B cell (primary cell): ENCODE data around the gene SPEG. TPM values are rescaled to one million over a fixed set of nuclear protein-coding genes. Genes with fewer than 3 reads are reported as not detected.

Experiments used
- ATAC-seq: fragments of 200-7000 bp; cut with Tn5 transposase; one replicate; pipeline ENCODE4 v1.10.0; 2021; ENCODE audit warnings: low read depth, mild to moderate bottlenecking, moderate number of reproducible peaks, moderate library complexity
- CTCF ChIA-PET: fragments of 350-600 bp; sonication (Branson Sonifier 250); formaldehyde crosslinking; loops from one replicate; lab custom pipeline; 2021; ENCODE audit warnings: antibody characterized with exemption, inconsistent platforms; lab: Charles Lee
- POLR2A ChIA-PET: fragments of 350-600 bp; sonication (Branson Sonifier 250); formaldehyde crosslinking; loops from one replicate; lab custom pipeline; 2021; ENCODE audit warnings: antibody characterized with exemption; lab: Charles Lee
- DNase-seq: peaks from one replicate; pipeline ENCODE4 v3.0.0; 2013
- H2AFZ ChIP-seq: 2 replicates; pipeline ENCODE4 v1.6.1; 2012; ENCODE audit warnings: mild to moderate bottlenecking, low read depth, low read length; ENCODE audit not compliant: insufficient read depth, poor library complexity, severe bottlenecking
- H3K27ac ChIP-seq, 2 donors: 1 replicate in 1 of 2; 2 replicates in 1 of 2; pipeline ENCODE4 v1.5.1; 2012 to 2013; ENCODE audit warnings: low read length in 2 of 2, mild to moderate bottlenecking in 2 of 2, moderate library complexity in 1 of 2
- H3K27me3 ChIP-seq, 4 experiments: fragments of 200-600 bp in 1 of 4; sonication (generic) in 1 of 4; replicated peaks in 1 of 4; 1 replicate in 2 of 4; 2 replicates in 2 of 4; pipeline versions ENCODE4 v1.6.1 to v1.7.0; 2013 to 2016; ENCODE audit warnings: low read length in 3 of 4, mild to moderate bottlenecking in 2 of 4, mixed read lengths in 1 of 4, moderate library complexity in 1 of 4; ENCODE audit not compliant: insufficient read depth in 4 of 4, control insufficient read depth in 3 of 4; ENCODE audit errors: control extremely low read depth in 1 of 4
- H3K36me3 ChIP-seq, 2 experiments: replicated peaks in 1 of 2; 1 replicate in 1 of 2; 2 replicates in 1 of 2; pipeline versions ENCODE4 v1.6.1 to v1.7.1; 2013; ENCODE audit warnings: low read length in 1 of 2; ENCODE audit not compliant: insufficient read depth in 2 of 2, control insufficient read depth in 1 of 2; ENCODE audit errors: control extremely low read depth in 1 of 2, extremely low read depth in 1 of 2
- H3K4me1 ChIP-seq, 2 donors: fragments of 200-600 bp in 1 of 2; sonication (generic) in 1 of 2; 1 replicate in 1 of 2; 2 replicates in 1 of 2; pipeline versions ENCODE4 v1.5.1 to v1.6.1; 2013 to 2017; ENCODE audit warnings: low read length in 2 of 2; ENCODE audit not compliant: control insufficient read depth in 2 of 2, insufficient read depth in 2 of 2
- H3K4me2 ChIP-seq: replicated peaks from 2 replicates; pipeline ENCODE3; 2012; ENCODE audit warnings: mild to moderate bottlenecking, low read depth, low read length; ENCODE audit not compliant: poor library complexity, severe bottlenecking
- H3K4me3 ChIP-seq, 5 experiments: fragments of 200-600 bp in 1 of 5; sonication (generic) in 1 of 5; 1 replicate in 3 of 5; 2 replicates in 2 of 5; pipeline versions ENCODE4 v1.5.1 to v1.7.0; 2011 to 2016; ENCODE audit warnings: low read length in 4 of 5, mild to moderate bottlenecking in 4 of 5, low read depth in 2 of 5, control low read depth in 1 of 5, moderate library complexity in 1 of 5; ENCODE audit not compliant: insufficient read depth in 1 of 5; ENCODE audit errors: control extremely low read depth in 1 of 5, extremely low read depth in 1 of 5
- H3K79me2 ChIP-seq: fragments of 200-600 bp; sonication (generic); one replicate; pipeline ENCODE4 v1.6.0; 2016; ENCODE audit warnings: low read length; ENCODE audit not compliant: control insufficient read depth, insufficient read depth
- H3K9ac ChIP-seq: fragments of 200-600 bp; sonication (generic); 2 replicates; pipeline ENCODE4 v1.6.1; 2017; ENCODE audit warnings: mild to moderate bottlenecking, low read length, moderate library complexity
- H3K9me3 ChIP-seq, 3 donors: one replicate each; pipeline versions ENCODE4 v1.6.1 to v1.7.1; 2013; ENCODE audit warnings: low read length in 2 of 3; ENCODE audit not compliant: control insufficient read depth in 2 of 3, insufficient read depth in 1 of 3; ENCODE audit errors: control extremely low read depth in 1 of 3
- H4K20me1 ChIP-seq: 2 replicates; pipeline ENCODE4 v1.6.0; 2012; ENCODE audit warnings: mild to moderate bottlenecking, low read length; ENCODE audit not compliant: insufficient read depth, control insufficient read depth, poor library complexity, severe bottlenecking
- H3K27ac Mint-ChIP-seq: one replicate; pipeline ENCODE4 v1.8.0; 2021; ENCODE audit warnings: mixed read lengths
- H3K27me3 Mint-ChIP-seq: one replicate; pipeline ENCODE4 v1.8.0; 2021; ENCODE audit warnings: mixed read lengths
- H3K4me1 Mint-ChIP-seq: one replicate; pipeline ENCODE4 v1.8.0; 2021; ENCODE audit warnings: mixed read lengths
- H3K4me3 Mint-ChIP-seq: one replicate; pipeline ENCODE4 v1.8.0; 2021; ENCODE audit warnings: mixed read lengths
- H3K9me3 Mint-ChIP-seq: one replicate; pipeline ENCODE4 v1.8.0; 2022; ENCODE audit warnings: mixed read lengths; ENCODE audit not compliant: insufficient read depth
- EZH2 ChIP-seq: IDR thresholded peaks from 2 replicates; pipeline ENCODE4 v1.6.1; 2012; ENCODE audit warnings: borderline replicate concordance, low read depth, mild to moderate bottlenecking, moderate library complexity, low read length; ENCODE audit not compliant: insufficient read depth, poor library complexity, severe bottlenecking
- WGBS: methylation state at CpG from one replicate; pipeline ENCODE4 v1.1.5; 2013; ENCODE audit warnings: missing lambda C conversion rate; ENCODE audit not compliant: insufficient coverage; 5-methylcytosine and 5-hydroxymethylcytosine counted together
- intact Hi-C: fragments of 100-400 bp; cut with micrococcal nuclease; formaldehyde crosslinking; loops from one replicate; pipeline ENCODE4 v1.10.0; 2022
- polyA plus RNA-seq: library from polyadenylated mRNA; depleted of rRNA; stranded (reverse); fragments of >200 nt; gene quantifications from 2 replicates; pipeline ENCODE4 v1.2.3, GENCODE V29; 2012
- total RNA-seq, 2 donors: library from RNA; stranded (reverse); fragments of 120-200 nt in 1 of 2; gene quantifications; 1 replicate in 1 of 2; 2 replicates in 1 of 2; pipeline versions ENCODE4 v1.2.3 to v1.2.4, GENCODE V29; 2013 to 2022
- TF ChIP-seq, protein P1 (sequence below): fragments of 200-600 bp; IDR thresholded peaks from one replicate; pipeline ENCODE4 v1.8.0; 2022; ENCODE audit warnings: antibody characterized with exemption, mild to moderate bottlenecking

The SPEG gene
- total and polyA plus RNA-seq, 2 donors (not counting 1 experiment from before 2014, with no cell fraction given), result 0.03 to 0.74 TPM

DNA sequence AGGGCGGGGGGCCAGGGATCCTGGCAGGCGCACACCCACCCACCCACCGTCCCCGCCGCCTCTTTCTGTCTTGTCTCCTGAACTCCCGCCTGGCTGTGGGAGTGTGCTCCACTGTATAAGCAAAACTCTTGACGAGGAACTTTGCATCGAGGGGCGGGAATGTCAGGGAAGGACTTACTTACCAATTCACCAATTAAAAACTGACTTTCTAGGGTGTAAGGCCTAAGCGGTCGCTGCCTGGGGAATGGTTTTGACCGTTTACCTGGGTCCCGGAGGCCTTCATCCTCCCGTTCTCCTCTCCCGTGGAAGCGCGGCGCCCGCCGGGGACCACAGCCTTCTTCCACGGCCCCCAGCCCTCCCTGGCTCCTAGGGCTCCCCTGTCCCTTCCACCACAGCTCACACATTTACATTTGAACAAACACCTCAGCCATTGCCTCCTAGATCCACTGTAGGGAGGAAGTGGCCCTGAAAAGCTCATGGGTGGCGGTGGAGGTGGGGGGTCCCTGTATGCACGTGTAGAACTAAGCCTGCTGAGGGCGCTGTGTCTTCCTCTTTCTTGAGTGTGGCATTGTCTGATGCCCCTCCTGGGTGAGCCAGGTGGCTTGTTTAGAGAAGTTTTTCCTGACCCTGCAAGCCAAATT, 88.5 kb downstream of the SPEG start:
- H3K4me3 Mint-ChIP-seq, result peak overlapping the region; percentile 33
- POLR2A ChIA-PET, result no interaction called here
- WGBS, result 16% methylated on average over 20 of the region's 24 CpGs

DNA sequence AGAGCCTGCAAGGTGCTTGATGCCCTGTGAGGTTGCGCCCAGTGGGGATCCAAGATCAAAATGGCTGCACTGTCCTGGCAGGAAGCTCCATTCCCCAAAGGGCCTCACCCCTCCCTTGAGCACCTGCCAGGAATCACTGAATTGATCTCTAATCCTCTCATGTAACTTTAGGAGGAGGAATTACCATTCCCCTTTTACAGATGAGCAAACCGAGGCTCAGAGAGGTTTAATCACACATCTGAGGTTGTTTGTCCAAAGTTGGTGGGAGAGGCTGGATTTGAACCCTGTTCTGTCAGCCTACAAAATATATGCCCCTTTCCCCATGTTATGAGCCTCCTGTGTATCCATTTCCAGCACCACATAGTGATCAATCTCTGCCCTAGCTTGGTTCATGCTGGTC, 90.2 kb downstream of the SPEG start:
- Histone ChIP-seq H3K4me3 (no peak overlapping the region), H3K4me2 (no peak overlapping the region), H3K9ac (no peak overlapping the region), H3K36me3 (no peaks in the 10 kb centered on the region), H3K9me3 (peaks cover 0 to 8% (median 0%) of the 10 kb centered on the region in 3 donors), H3K79me2 (no peaks in the 10 kb centered on the region), H2AFZ (no peak overlapping the region), H3K4me1 (peaks cover 10 to 19% of the 10 kb centered on the region in 2 donors), H4K20me1 (no peaks in the 10 kb centered on the region), H3K27ac (no peak overlapping the region), H3K27me3 (peaks cover 1 to 76% (median 38%) of the 10 kb centered on the region in 4 experiments)
- ATAC-seq, result no peak
- H3K27me3 Mint-ChIP-seq, result peaks cover 73% of the 10 kb centered on the region
- no peak for DNase-seq
- no peaks in the 10 kb centered on the region for H3K9me3 Mint-ChIP-seq
- intact Hi-C loops, result no loop called here
- peaks cover 14% of the 10 kb centered on the region for H3K4me1 Mint-ChIP-seq
- 100% methylated on average over 1 of the region's 2 CpGs for WGBS
- ChIA-PET POLR2A (no interaction called here), CTCF (interaction anchor here (1.2 to 1.4 kb wide), 4 partner anchors 17 to 65 kb away, joined by 3 to 4 read pairs (median 3); partner anchors contain the start of gene GMPPA)
- TF ChIP-seq, protein P1, sequence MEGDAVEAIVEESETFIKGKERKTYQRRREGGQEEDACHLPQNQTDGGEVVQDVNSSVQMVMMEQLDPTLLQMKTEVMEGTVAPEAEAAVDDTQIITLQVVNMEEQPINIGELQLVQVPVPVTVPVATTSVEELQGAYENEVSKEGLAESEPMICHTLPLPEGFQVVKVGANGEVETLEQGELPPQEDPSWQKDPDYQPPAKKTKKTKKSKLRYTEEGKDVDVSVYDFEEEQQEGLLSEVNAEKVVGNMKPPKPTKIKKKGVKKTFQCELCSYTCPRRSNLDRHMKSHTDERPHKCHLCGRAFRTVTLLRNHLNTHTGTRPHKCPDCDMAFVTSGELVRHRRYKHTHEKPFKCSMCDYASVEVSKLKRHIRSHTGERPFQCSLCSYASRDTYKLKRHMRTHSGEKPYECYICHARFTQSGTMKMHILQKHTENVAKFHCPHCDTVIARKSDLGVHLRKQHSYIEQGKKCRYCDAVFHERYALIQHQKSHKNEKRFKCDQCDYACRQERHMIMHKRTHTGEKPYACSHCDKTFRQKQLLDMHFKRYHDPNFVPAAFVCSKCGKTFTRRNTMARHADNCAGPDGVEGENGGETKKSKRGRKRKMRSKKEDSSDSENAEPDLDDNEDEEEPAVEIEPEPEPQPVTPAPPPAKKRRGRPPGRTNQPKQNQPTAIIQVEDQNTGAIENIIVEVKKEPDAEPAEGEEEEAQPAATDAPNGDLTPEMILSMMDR, result no peak
- no peak for TF ChIP-seq EZH2
- no peak overlapping the region for H3K4me3 Mint-ChIP-seq
- no peak overlapping the region for H3K27ac Mint-ChIP-seq

More for the DNA sequence above, 88.5 kb downstream of the SPEG start:
- H3K9me3 ChIP-seq, result peaks cover 0 to 8% (median 0%) of the 10 kb centered on the region in 3 donors
- Mint-ChIP-seq H3K27ac (no peak overlapping the region), H3K9me3 (no peaks in the 10 kb centered on the region), H3K4me1 (peaks cover 14% of the 10 kb centered on the region), H3K27me3 (peaks cover 71% of the 10 kb centered on the region)
- H3K4me2 ChIP-seq, result peak overlapping the region; percentile 66
- CTCF ChIA-PET, result interaction anchor here (0.7 to 1.2 kb wide), 2 partner anchors 22 to 25 kb away, joined by 3 to 4 read pairs; no protein-coding TSS in a partner anchor
- no peak overlapping the region for H3K4me3 ChIP-seq
- intact Hi-C loops, result no loop called here
- H3K79me2 ChIP-seq, result no peaks in the 10 kb centered on the region
- H2AFZ ChIP-seq, result peak overlapping the region; percentile 46
- no peaks in the 10 kb centered on the region for H3K36me3 ChIP-seq
- H3K27ac ChIP-seq, result no peak overlapping the region
- TF ChIP-seq EZH2, result no peak
- TF ChIP-seq, protein P1, result no peak
- DNase-seq (peak; percentile 36), ATAC-seq (no peak)
- H3K4me1 ChIP-seq, result peaks cover 10 to 17% of the 10 kb centered on the region in 2 donors
- no peaks in the 10 kb centered on the region for H4K20me1 ChIP-seq
- peaks cover 1 to 68% (median 32%) of the 10 kb centered on the region in 4 experiments for H3K27me3 ChIP-seq
- H3K9ac ChIP-seq, result no peak overlapping the region
